ENCODE results near the gene SLC7A14.

Gene SLC7A14

DNA sequence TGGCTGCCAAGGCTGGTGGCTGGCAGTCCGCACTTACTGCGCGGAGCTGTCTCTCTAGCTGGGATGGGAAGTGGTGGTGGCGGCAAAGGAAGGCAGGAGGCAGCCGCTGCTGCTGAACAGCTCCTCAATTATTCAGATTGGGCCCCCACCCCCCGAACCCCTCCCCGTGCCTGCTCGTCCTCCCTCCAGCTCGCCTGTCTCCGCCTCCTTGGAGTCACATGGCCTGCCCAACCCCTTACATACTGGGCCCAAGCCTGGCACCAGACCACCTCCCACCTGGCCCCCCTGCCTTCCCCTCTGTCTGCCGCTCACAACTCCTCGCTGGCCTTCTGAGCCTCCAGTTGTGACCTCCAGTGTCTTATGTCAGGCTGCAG is at the start of gene SLC7A14:
TSS of gene SLC7A14 (minus strand) at position 139 of the 374 bp plus-strand sequence. CDS start 59,139 bp downstream, outside the sequence.
- DNase-seq (ENCODE audit: low spot score): no peak

DNA sequence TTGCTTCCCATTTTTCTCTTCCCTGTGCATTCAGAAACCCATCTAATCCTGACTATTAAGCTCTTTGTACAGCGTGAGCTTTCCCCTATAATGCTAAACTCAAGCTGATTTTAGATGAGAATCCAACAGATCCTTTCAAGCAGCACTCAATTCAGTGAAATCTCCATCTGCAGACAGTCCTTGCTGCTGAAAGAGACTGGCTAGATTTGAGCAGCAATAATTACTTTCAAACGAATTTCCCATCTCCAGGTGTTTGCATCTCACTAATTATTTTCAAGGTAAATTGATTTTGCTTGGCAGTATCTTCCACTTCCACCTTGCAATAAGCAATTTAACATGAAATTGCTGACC is 49.5 kb upstream of the SLC7A14 start:
- no peak for DNase-seq (ENCODE audit: low spot score)

DNA sequence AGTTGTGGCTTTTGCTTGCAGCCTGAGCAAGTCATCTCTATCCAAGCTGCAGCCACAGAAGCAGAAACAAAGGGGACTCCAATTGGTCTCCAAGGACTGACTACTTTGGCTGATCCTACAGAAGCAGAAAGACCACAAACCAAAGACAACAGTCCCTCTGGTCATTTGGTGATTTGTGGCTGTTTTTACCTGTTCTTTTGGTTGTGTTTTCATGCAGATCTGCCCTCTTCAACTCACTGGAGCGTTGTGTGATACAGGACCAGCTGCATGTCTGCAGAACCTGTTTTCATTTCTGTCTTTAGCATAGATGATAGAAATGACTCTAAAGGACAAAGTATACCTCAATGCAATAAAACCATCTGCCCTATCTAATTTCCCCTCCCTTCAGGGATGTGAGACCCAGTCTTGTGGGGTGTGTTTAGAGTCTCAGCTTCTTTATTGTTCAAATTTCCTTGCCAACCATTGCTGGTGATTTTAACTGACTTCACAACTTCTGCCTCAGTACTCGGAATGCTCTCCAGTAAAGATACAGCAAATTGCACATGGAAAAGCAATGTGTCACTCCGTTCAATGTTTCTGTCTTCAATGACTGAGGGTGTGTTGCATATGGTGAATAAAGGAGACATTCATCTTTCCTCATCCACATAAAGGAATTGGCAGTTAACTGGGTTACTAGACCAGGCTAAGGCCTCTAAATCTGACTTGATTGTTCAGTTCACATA is 48.9 kb upstream of the SLC7A14 start:
- no peak for DNase-seq (ENCODE audit: low spot score)

DNA sequence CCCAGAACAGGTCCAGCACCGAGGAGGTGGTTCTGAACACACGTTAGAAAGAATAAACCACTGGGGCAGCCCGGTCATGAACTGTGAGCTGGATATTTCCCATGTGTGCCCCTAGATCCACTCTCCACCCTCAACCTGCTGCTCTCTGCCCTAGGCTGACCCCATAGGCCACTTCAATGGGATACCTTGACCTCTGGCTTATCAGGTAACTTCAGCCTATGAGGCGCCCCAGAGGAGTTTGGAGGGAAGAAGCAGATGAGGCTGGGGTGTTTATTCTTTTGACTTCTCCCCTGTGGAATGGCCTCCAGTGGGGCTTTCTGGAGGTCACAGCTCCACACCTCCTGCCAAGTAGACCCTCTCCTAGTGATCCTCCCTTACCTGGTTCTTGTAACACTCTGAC is 47.7 kb upstream of the SLC7A14 start:
- DNase-seq (ENCODE audit: low spot score): no peak

DNA sequence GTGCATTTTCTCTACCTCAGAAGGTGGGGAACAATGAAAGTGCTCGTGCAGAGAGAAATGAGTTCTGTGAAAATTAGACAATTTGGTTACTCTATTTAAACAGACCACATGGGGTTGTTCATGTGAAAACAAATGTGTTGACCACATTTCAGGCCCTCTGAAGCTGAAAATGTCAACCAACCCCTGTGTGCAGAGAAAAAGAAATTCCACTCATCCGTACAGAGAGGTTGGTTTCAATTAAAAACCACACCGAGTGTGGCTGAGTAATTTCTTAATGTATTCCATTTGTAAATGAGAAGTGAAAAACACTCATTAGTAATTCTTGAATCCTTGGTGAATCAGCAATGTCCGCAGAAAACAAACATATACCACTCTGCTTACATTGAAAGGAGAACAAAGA is 46.9 kb upstream of the SLC7A14 start:
- no peak for DNase-seq (ENCODE audit: low spot score)

DNA sequence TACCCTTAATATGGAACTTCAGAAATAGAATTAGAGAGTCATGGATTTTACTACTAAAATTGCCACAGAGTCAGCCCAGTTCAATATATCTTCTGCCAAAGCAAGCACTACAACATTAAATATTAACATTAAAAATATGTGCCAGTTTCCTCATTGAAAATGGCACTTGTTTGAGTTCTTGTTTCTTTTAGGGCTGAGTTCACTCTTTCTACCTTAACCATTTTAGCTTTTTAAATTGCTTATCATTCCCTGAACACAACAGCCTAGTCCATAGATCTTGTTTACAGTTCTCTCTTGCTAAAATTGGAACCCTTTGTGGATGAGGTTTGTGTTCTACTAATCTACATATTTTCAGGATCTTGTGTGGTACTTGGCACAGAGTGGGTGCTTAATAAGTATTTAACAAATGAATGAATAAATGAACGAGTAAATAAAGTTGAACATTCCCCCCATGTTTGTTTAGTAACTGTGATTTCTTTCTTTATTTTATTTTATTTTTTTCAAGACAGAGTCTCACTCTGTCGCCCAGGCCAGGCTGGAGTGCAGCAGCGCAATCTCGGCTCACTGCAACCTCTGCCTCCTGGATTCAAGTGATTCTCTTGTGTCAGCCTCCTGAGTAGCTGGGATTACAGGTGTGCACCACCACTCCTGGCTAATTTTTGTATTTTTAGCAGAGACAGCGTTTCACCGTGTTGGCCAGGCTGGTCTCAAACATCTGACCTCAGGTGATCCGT is 46.0 kb upstream of the SLC7A14 start:
- DNase-seq (ENCODE audit: low spot score): no peak

DNA sequence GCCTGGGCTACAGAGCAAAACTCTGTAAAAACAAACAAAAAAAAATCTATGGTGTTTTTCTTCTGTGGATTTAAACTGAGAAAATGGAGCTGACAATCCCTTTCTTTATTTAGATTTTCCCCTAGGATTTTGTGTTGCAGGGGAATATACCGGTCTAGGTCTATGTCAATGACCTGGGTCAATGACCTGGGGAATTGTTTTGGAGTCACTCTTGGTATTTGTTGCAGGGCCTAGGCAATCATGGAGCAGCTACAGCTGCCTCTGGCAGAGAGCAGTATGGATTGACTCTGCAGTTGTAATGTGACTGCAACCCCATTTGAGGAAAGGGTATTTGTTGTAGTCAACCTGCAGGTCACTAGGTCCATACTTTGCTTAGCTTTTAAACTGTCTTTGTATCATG is 37.6 kb upstream of the SLC7A14 start:
- no peak for DNase-seq (ENCODE audit: low spot score)

DNA sequence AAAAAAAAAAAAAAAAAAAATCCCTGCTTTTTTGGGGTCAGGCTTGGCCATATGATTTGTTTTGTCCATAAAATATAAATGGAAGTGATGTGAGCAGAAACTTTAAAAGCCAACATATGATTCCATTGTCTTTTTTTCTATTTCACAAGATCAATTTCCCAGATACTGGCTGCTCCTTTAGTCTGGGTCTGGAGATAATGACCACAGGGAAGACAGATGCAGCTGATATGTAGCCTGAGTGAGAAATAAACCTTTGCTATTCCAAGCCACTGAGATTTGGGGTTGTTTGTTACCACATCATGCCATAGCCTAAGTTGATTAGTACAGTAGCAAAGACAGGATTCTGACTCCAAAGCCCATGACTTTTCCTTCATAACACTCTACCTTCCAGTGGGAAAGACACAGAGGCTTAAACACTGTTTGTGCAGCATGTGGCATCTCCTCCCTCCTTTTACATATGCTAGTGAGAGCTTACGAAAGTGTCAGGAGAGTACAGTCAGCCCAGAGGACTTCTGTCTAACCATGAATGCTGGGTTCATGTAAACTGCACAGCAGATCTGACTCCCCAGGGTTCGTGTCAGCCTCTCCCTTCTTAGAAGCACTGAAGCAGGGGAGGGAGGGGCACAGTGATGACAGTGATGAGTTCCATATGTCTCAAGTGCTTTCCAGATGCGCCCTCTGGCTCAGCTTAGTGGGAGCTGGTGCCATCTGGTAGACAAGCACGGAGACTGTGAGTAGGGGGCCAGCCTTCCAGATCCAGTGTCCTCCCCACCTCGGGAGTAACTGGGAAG is 36.7 kb upstream of the SLC7A14 start:
- no peak for DNase-seq (ENCODE audit: low spot score)

DNA sequence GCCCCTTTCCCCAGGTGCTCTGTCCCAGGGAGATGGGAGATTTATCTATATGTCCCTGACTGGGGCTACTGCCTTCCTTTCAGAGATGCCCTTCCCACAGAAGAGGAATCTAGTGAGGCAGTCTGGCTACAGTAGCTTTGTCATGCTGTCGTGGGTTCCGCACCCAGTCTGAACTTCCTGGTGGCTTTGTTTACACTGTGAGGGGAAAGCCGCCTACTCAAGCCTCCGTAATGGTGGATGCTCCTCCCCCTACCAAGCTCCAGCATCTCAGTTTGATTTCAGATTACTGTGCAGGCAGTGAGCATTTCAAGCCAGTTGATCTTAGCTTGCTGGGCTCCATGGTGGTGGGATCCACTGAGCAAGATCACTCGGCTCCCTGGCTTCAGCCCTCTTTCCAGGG is 35.4 kb upstream of the SLC7A14 start:
- no peak for DNase-seq (ENCODE audit: low spot score)

DNA sequence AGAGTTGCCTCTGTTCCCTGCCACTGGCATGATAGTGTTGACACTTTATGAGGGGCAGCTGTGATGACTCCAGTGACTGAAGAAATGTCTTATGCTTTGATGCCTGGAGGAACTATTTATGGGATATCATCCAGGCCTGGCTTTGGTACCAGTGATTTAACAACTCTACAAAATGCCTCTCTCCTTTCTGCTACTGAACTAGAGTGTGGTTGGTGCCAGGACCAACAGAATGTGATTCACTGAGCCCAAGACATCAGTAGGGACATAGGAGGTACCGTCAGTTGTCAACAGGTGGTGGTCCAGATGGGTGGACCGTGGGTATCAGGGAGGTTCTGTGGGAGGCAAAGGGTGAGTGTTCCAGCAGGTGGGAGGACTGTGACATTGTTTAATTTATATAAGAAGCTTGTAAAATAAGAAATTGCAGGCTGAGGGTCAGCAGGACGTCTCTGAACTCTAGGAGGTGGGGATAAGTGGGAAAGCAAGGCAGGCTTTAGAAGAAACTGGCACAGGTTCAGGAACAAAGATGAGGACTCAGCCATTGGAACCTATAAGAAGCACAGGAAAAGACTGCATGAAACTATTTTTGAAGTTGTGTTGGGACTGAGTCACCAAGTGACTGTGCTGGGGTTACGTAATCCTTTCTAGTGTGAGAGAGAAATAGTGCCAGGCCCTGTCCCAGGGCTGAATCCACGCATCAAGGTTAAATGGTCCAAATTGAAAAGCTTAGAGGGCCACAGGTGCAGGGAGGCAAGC is 28.5 kb upstream of the SLC7A14 start:
- DNase-seq (ENCODE audit: low spot score): no peak

DNA sequence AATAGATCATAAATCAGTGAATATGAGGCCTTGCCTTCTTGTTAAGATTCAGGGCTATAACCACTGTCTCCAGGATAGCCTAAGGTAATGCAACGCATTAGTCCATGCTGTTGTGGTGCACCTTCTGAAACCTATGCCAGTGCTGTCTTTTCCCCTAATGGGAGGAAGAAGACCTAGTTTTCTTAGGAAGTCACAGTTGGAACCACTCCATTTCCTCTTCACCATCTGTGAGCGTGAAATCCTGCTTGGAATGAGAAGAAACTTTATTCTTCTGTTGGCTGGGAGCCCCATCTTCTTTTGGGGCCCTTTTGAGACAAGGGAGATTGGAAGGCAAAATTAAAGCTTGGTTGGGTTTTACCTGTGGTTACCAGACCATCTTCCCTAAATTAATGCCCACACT is 25.9 kb upstream of the SLC7A14 start:
- DNase-seq (ENCODE audit: low spot score): no peak

DNA sequence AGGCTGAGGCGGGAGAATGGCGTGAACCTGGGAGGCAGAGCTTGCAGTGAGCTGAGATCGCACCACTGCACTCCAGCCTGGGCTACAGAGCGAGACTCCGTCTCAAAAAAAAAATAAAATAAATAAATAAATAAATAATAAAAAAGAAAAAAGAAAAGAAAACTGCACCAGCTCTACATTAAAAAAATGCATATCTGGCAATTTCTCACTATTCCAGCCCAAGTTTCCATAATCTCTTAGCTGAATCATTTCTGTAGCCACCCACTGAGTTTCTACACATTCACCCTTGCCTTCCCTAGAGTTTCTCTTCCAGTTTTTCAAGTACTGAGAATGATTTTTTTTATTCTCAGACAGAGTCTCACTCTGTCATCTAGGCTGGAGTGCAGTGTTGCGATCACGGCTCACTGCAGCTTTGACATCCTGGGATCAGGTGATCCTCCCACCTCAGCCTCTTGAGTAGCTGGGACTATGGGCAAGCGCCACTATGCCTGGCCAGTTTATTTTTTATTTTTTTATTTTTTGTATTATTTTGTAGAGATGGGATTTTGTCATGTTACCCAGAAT is 24.5 kb upstream of the SLC7A14 start:
- no peak for DNase-seq (ENCODE audit: low spot score)

DNA sequence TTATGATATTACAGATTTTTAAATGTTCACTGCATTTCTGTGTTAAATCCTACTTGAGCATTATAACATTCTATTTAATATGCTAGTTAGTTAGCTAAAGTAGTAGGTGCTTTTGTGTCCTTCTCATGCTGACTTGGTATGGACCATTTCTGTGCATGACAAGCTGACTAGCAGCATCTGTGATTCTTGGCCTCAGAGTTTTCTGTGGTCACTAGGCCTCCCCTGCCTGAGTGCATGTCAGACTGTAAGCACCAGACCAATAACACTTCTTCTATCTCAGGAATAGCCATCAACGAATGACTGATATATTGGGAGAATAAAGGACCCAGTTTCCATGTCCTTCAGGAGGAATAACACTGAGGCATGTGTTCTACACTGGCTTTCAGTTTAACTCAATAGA is 22.6 kb upstream of the SLC7A14 start:
- no peak for DNase-seq (ENCODE audit: low spot score)

DNA sequence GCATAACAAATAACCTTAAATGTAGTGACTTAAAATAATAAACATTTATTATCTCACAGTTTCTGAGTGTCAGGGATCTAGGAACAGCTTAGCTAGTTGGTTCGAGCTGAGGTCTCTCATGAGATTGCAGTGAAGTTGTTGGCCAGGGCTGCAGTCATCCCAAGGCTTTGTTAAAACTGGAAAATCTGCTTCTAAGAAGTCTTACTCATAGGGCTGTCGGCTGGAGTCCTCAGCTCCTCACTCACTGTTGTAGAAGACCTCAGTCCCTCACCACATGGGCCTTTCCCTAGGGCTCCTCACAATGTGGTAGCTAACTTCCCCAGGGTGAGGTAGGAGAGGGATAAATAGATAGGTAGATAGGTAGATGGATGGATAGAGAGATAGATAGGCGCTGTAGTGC is 20.8 kb upstream of the SLC7A14 start:
- no peak for DNase-seq (ENCODE audit: low spot score)

DNA sequence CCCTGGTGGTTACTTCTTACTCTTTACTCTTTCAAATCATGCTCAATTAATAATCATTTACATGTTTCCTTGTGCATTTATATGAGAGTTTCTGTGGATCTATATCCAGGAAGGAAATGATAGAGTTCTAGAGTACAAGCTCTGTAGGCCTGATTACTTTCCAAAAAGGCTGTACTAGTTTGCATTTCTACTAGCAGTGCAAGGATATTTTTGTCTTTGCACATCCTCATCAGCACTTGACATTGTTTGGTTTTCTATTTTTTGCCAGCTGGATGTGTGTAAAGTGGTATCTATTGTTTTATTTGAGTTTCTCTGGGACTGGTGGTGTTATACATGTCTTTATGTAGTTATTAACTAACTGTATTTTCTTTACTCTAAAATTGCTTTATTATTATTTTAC is 19.6 kb upstream of the SLC7A14 start:
- DNase-seq (ENCODE audit: low spot score): no peak

DNA sequence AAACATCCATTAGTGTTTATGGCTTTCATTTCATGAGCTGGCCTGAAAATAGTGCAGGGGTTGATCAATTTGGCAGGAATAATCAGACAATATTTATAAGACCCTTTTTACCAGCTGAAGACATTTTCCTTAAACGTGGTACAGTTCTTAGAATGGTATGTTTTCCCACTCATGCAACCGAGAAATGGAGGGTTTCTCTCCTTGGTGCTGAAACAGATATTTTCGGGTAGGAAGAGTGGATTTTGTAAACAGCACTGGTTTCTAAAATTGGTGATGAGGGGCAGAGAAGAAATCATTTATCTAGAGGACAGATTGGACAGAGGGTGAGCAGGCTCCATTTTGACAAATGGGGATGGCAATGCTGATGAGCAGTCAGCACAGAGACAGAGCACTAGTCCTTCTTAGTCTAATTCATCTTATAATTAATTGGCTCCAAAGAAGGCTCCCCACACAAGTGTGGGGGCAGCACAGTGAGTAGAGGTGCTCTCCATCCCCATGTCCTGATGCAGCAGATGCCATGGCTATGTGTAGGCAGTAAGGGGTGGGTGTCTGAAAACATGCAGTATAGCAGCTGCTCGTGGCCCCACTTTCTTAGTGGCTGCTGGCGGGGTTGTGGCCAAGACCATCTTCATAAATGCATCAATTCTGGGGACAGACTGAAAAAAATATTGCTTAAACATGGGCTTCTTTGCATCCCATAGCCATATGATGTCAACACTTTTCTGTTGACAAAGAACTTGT is 18.1 kb upstream of the SLC7A14 start:
- no peak for DNase-seq (ENCODE audit: low spot score)

DNA sequence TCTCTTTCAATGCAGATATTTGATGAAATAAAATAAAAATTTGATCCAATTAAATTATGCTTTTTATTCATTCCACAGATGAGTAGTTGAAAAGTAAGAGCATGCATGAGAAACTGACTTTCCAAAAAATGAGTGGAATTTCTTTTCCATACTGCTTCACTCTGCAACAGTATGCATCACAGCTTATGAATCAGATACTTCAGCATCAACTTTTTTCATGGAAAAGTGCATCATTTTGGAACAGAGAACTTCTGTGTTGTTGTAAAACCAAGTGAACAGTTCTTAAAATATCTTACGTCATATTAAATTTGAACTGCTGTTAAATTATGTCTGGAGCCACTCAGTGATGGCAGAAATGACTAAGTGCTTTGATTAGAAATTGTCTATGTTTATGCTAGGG is 16.7 kb upstream of the SLC7A14 start:
- no peak for DNase-seq (ENCODE audit: low spot score)

DNA sequence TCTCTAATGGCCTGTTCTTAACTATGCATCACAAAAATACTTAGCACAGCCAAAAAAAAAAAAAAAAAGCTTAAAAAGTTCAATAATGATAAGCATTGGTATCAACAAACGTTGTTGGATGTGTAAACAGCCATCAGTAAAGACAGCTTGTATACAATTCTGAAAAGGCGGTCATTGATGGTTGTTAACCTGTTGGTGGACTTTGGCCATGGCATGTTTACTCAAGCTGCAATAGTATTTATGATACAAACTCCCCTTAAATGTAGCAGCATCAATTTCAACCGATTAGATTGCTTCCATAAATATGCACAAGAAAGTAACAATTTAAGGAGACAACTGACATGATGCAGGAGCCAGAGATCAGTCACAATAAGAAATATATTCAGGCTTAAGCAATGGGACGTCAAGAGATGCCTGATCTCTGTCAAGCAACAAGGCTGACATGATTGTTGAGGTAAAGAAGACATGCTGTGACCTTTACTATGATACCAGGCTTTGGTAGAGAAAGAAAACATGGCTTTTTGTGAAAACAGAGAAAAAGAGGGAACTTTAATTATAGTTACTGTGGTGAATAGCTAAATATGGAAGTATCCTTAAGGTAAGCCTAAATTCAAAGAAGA is 14.2 kb upstream of the SLC7A14 start:
- DNase-seq (ENCODE audit: low spot score): no peak

DNA sequence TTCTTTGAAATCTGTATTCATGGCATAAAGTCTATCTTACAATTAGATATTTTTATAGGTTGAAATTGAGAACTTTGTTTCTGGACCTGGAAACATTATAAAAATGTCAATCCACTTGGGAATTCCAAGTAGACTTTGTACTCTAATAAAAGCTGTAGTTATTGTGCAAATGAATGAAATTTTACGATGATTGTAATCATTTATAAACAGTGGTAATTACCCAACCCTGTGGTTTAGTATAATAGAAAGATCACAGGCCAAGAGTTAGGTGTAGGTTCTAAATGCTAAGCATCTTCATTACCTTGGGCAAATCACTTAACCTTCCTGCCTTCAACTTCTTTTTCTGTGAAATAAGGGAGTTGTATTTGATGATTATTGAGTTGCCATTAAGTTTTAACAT is 13.2 kb upstream of the SLC7A14 start:
- no peak for DNase-seq (ENCODE audit: low spot score)

DNA sequence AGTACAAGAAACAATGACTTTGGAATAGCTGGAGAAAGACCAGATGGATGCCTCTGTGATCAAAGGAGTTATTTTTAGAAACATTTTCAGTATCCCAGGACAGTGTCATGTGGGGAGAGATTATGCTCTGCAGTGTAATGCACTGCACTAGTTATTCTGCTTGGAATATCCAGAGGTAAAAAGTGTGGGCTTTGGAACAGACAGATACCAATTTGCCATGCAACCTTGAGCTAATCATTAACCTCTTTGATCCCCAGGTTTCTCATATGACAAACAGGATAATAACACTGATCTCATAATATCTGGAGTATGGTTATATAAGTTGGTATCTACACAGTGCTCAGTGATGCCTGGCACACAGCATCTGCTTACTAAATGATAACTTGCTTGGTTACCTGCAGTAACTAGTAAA is 12.2 kb upstream of the SLC7A14 start:
- no peak for DNase-seq (ENCODE audit: low spot score)

DNA sequence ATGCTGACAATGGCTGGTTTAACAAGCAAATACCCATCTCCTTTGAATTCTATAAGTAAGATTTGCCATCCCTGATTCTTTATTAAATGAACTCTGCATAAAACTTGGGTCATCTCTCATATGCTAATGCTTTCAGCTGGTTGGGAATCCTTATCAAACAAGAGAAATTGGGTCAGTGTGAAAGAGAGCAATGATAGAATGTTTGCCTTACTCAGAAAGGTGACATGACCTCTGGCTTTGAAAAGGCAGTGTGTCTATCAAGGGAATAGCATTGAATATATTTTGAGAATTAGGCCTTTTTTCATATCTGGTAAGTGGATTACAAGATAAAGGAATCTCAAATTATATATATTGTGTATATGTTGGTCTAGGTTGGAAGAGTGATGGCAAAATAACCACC is 8.7 kb upstream of the SLC7A14 start:
- no peak for DNase-seq (ENCODE audit: low spot score)

Data from hematopoietic multipotent progenitor cell treated with erythropoietin and hydrocortisone succinate and interleukin-3 and kit ligand, for 17 days (in vitro differentiated cells).